ENCODE measurements around the gene TMEM165.

The TMEM165 gene

GRCh38 chr4:55367084-55367722 lies 28.6 kb upstream of the TMEM165 start:
- H3K9ac ChIP-seq (ENCODE audit: low read length): no peak overlapping the region
- no peaks in the 10 kb centered on the region for H3F3A ChIP-seq (ENCODE audit: insufficient read depth, low read length)
- TF ChIP-seq, protein P1, sequence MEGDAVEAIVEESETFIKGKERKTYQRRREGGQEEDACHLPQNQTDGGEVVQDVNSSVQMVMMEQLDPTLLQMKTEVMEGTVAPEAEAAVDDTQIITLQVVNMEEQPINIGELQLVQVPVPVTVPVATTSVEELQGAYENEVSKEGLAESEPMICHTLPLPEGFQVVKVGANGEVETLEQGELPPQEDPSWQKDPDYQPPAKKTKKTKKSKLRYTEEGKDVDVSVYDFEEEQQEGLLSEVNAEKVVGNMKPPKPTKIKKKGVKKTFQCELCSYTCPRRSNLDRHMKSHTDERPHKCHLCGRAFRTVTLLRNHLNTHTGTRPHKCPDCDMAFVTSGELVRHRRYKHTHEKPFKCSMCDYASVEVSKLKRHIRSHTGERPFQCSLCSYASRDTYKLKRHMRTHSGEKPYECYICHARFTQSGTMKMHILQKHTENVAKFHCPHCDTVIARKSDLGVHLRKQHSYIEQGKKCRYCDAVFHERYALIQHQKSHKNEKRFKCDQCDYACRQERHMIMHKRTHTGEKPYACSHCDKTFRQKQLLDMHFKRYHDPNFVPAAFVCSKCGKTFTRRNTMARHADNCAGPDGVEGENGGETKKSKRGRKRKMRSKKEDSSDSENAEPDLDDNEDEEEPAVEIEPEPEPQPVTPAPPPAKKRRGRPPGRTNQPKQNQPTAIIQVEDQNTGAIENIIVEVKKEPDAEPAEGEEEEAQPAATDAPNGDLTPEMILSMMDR (IDR thresholded peaks at IDR 0.05; ENCODE audit: low read length): no peak
- no peak for TF ChIP-seq EZH2 (IDR thresholded peaks at IDR 0.05; ENCODE audit: borderline replicate concordance, low read length)
- H3K9me2 ChIP-seq (ENCODE audit: low read depth, low read length): no peaks in the 10 kb centered on the region
- H3K79me2 ChIP-seq (ENCODE audit: insufficient read depth, low read length): no peaks in the 10 kb centered on the region
- H3K4me1 ChIP-seq (ENCODE audit: insufficient read depth, low read length, severe bottlenecking): no peaks in the 10 kb centered on the region
- no peak overlapping the region for H3K4me2 ChIP-seq (ENCODE audit: low read length)
- no peak overlapping the region for H2AFZ ChIP-seq (ENCODE audit: low read length)
- H4K20me1 ChIP-seq (ENCODE audit: insufficient read depth, low read length): no peaks in the 10 kb centered on the region
- H3K9me3 ChIP-seq (ENCODE audit: low read length): no peaks in the 10 kb centered on the region
- peaks cover 6% of the 10 kb centered on the region; the same call in 1 of the 2 replicates for H3K36me3 ChIP-seq (ENCODE audit: insufficient read depth, low read length)
- no peak overlapping the region for H3K4me3 ChIP-seq (ENCODE audit: low read depth, low read length, poor library complexity, severe bottlenecking)
- no peaks in the 10 kb centered on the region for H3K27me3 ChIP-seq (ENCODE audit: insufficient read depth, low read length)
- no peak overlapping the region for H3K27ac ChIP-seq (ENCODE audit: low read depth, low read length, poor library complexity, severe bottlenecking)

GRCh38 chr4:55369968-55370367 lies 25.8 kb upstream of the TMEM165 start:
- H3K4me2 ChIP-seq (ENCODE audit: low read length): no peak overlapping the region
- H3F3A ChIP-seq (ENCODE audit: insufficient read depth, low read length): no peaks in the 10 kb centered on the region
- no peaks in the 10 kb centered on the region for H3K27me3 ChIP-seq (ENCODE audit: insufficient read depth, low read length)
- H4K20me1 ChIP-seq (ENCODE audit: insufficient read depth, low read length): no peaks in the 10 kb centered on the region
- H3K4me3 ChIP-seq (ENCODE audit: low read depth, low read length, poor library complexity, severe bottlenecking): no peak overlapping the region
- H3K36me3 ChIP-seq (ENCODE audit: insufficient read depth, low read length): peaks cover 6% of the 10 kb centered on the region; the same call in 1 of the 2 replicates
- H3K9me2 ChIP-seq (ENCODE audit: low read depth, low read length): no peaks in the 10 kb centered on the region
- H3K4me1 ChIP-seq (ENCODE audit: insufficient read depth, low read length, severe bottlenecking): no peaks in the 10 kb centered on the region
- H3K9me3 ChIP-seq (ENCODE audit: low read length): no peaks in the 10 kb centered on the region
- H2AFZ ChIP-seq (ENCODE audit: low read length): no peak overlapping the region
- TF ChIP-seq, protein P1 (IDR thresholded peaks at IDR 0.05; ENCODE audit: low read length): no peak
- TF ChIP-seq EZH2 (IDR thresholded peaks at IDR 0.05; ENCODE audit: borderline replicate concordance, low read length): no peak
- no peak overlapping the region for H3K27ac ChIP-seq (ENCODE audit: low read depth, low read length, poor library complexity, severe bottlenecking)
- no peaks in the 10 kb centered on the region for H3K79me2 ChIP-seq (ENCODE audit: insufficient read depth, low read length)
- no peak overlapping the region for H3K9ac ChIP-seq (ENCODE audit: low read length)

DNA sequence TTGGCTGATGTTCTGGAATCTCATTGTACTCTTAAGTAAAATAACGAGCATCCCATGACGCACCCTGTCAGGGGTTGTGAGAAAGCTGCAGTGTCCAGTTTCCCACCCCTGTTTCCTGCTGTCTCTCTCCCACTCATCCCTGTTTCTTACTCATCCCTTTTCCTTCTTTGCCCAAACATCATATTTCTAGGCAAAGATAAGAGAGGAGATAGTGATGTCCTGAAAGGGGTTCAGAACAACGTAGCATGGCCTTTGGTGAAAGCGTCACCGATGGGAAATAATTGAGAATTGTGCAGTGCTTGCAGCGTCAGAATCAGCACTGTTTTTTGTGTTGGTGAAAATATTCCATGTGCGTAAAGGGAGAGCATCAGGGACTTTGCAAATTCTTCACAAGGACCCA lies 23.5 kb upstream of the TMEM165 start:
- Histone ChIP-seq H2AFZ (ENCODE audit: low read length) (no peak overlapping the region), H3K9ac (ENCODE audit: low read length) (no peak overlapping the region), H3K4me3 (ENCODE audit: low read depth, low read length, poor library complexity, severe bottlenecking) (no peak overlapping the region), H3K4me1 (ENCODE audit: insufficient read depth, low read length, severe bottlenecking) (no peaks in the 10 kb centered on the region), H3F3A (ENCODE audit: insufficient read depth, low read length) (no peaks in the 10 kb centered on the region), H3K36me3 (ENCODE audit: insufficient read depth, low read length) (peaks cover 6% of the 10 kb centered on the region; the same call in 1 of the 2 replicates), H3K9me2 (ENCODE audit: low read depth, low read length) (no peaks in the 10 kb centered on the region), H3K4me2 (ENCODE audit: low read length) (no peak overlapping the region), H3K27me3 (ENCODE audit: insufficient read depth, low read length) (no peaks in the 10 kb centered on the region), H3K27ac (ENCODE audit: low read depth, low read length, poor library complexity, severe bottlenecking) (no peak overlapping the region), H4K20me1 (ENCODE audit: insufficient read depth, low read length) (no peaks in the 10 kb centered on the region), H3K9me3 (ENCODE audit: low read length) (no peaks in the 10 kb centered on the region), H3K79me2 (ENCODE audit: insufficient read depth, low read length) (no peaks in the 10 kb centered on the region)
- no peak for TF ChIP-seq EZH2 (IDR thresholded peaks at IDR 0.05; ENCODE audit: borderline replicate concordance, low read length)
- TF ChIP-seq, protein P1 (IDR thresholded peaks at IDR 0.05; ENCODE audit: low read length): no peak
